NCI-H1436 (cell line): ENCODE data around the gene ARHGAP24.
A peak's percentile ranks its signal among the peaks of the same experiment; 100 is the strongest.
"Not testable (repeated sequence)": the region's sequence is repeated elsewhere in the genome, so short reads cannot be mapped to it uniquely, and the experiment has no call there.

Source experiments
- DNase-seq: peaks from one replicate; lab custom pipeline; 2025; lab: John Stamatoyannopoulos, UW

The ARHGAP24 gene

DNA sequence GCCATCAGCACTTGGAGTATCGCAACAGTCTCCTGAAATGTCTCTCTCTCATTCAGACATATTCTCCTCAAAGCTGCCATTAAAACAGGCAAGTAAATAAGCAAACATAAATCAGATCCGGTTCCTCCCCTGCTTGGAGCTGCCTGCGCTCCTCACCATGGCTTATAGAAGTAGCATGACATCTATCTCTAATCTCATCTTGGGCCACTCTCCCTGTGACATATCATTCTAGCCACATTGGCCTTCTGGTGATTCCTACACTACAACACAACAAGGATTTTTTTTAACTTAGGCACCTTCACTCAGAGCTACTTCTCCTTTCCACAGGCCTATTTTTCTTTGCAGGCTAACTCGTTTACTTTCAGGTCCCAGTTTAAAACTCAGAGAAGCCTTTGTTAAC is 387.9 kb downstream of the ARHGAP24 start:
- DNase-seq, result no peak

DNA sequence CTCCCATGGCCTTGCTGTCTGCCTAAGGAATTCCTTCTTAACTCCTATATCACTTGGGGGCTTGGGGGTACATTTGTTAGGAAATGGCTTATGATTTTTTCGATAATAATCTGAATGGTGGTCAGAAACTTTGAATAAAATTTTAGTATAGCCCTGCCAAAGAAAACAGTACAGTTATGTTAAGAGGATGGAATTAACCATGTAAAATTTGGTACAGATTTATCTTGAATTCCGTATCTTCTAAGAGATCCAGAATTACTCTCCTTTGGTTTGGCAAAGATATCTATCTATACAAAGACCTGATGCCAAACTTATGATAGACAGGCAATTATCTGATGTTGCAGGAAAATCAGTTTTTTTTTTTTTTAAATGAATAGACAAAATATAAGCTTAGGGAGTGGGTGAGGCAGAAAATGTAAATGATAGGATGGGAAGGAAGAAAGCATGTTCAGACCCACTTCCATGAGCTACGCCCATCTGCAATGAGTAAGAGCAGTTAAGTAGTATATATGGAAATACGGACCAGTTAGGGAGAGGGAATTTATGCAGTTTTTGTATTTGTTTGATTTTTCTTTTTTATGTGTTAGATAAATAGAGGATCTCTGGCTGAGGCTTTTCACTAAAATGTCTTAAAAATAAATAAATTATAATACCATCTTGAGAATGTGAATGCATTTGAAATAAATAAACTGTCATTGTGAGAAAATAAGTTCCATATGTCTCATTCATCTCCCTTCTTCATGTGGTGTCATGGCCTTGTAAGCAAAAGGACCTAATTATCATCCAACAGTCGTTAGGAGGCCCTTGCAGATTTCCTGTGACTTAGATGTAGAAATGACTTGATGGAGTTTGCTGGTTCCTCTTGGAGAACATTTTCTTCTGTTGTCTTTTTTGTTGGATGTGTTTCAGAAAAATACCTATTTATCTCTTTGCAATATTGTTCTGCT is 389.6 kb downstream of the ARHGAP24 start:
- DNase-seq, result no peak

DNA sequence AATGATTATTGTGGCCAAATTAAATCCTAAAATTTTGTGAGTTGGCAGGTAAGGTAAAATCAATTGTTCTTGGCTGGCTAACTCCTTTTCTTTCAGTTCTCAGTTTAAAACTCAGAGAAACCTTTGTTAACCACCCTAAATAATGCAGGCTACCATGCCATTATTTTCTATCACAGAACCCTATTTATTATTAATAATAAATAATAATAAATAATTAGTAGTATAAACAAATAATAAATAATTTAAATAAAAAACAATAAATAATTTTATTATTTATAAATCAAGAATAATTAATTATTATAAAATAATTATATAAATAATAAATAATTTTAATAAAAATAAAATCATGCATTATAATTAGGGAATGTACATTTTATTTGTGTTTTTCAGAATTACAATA is 390.3 kb downstream of the ARHGAP24 start:
- DNase-seq, result no peak

DNA sequence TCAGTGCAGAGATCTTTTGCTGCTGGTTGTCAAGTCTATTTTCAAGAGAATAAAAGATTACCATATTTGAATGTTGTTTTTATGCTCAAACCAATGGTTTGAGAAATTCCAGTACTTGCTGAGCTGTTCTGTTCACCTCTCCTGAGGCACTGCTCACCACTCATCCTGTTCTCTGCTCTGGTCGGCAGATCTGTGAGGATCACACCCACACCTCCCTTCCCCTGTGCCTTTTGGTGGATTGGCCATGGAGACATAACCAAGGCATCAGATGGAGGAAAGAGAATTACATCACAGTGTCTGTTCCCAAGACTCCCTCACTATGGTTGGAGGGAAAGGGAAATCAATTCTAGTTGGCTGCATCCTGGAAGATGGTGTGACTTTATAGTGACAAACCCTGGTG is 391.6 kb downstream of the ARHGAP24 start:
- no peak for DNase-seq

DNA sequence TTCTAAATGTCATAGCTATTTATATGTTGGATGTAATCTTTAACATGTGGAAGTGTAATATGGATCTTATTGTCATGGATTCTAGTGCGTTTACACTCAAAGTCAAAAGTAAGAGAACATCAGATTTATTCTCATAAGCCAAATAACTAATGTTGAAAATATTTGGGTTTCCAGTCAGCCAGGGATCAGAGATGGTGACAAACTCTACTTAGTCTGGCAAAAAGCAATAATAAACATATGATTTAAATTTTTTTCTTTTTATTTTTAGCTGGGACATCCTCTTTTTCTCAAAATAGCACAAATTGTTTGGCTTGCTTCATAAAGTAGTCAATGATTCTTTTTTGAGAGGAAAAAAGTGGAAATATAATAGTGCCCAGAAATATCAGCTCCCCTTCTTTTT is 392.3 kb downstream of the ARHGAP24 start:
- no peak for DNase-seq

DNA sequence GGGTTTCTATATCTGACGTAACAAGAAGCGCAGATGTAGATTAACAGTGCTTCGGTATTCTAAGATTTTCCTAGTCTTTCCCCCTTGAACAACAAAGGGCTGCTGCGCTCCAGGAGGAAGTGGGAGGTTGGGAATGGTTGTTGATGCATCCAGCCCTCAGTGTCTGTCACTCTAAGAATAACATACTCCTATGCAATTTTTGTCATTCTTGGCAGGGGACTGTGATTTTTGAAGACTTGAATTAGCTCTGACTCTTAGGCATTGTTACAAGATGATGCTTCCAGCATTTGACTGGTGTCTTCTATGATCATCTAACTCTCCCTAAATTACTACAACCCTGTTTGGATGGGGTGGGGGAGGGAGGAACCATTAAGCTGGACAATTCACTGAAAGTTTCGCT is 394.2 kb downstream of the ARHGAP24 start:
- no peak for DNase-seq

DNA sequence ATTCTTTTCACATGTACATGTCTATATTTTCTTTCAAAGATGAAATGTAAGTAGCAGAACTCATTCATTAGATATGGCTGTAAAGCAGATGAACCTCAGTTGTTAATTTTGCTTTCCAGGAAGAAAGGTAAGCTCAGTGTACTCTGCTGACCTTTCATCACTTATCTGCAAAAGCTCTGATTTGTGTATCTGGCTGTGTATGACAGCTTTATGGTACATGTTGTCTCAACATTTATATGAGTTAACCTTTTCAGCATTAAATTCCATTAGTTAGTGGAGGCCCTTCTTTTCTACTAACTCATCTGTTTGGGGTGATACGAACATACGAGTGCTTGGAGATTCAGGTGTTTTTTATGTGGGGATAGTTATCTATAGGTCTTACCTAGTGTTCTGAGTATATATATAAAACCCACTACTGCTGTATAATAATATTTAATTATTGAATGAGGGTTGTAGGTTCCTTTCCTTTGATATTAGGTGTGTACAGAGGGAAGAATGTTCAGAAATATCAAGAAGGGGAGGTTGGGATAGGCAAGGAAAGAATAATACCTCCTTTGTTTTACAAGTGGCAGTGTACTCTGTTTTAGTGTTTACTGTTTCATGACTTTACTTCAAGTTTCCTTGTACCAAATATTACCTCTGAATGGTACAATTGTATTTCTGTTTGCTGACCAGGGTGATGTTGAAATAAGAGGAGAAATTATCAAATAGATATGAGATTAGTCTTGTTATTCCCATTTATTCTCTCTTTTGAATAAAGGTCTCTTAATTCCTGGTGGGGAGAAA is 395.5 kb downstream of the ARHGAP24 start:
- DNase-seq, result no peak

DNA sequence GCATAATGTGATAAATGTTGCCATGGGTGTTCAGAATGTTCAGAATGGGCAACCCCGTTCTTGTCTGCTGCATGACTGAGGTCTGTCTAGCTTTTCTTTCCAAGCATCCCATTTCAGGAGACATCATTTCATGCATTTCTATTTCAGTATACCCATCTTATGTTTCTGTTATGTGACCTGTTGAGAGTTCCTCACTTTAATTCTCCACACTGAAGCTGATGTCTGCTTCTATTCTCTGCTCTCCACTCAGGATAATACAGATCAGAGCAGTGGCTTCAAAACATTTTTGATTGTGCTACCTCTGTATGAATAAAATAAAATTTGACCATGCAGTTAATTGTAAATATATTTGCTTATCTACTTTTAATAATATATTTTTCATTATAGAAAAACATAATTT is 398.6 kb downstream of the ARHGAP24 start:
- DNase-seq, result no peak

DNA sequence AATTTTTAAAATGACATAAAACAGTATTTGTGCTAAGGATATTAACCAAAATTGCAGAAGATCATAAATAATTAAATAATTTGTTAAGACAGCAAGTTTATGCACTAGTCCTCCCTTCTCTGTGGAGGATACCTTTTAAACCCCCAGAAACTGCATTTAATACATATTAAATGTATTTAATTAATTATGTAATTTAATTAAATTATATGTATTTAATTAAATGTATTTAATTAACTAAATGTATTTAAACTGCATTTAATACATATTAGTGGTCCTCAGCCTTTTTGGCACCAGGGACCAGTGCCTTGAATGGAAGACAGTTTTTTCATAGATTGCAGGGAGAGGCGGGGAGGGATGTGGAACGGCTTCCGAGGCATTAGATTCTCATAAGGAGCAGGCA is 404.6 kb downstream of the ARHGAP24 start:
- no peak for DNase-seq

DNA sequence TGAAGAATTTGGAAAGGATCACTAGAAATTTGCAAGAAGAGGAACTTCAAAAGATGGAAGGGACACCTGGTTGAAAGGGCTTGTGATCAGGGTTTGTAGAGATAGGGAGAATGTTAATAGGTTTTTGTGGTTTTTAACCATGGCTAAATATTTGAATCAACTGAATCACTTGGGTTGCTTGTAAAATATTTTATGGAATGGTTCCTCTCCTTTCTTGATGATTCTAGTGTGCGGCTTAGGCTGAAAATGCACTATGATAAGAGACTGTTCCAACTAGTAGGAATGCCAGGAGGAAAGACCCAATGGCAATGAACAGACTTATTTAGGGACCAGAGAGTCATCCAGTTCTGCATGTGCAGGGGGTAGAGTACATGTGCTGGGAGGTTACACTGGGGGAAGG is 408.2 kb downstream of the ARHGAP24 start:
- no peak for DNase-seq

DNA sequence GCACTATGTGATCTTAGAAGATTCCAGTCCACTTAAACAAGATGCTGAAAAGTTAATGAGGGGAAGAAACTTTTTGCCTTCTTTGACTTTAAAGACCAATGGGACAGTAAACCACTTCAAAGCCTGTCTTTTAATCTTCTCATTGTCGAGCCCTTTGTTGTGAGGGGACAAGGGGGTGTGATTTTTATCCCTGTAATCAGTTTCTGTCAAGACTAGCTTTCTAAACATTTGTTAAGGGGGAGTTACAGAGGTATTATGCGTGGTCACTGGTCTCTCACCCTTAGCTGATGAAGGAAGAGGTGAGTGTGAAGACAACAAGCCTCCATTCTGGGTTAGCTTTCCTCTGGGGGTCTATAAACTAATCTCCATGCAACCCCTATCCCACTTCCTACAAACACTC is 409.3 kb downstream of the ARHGAP24 start:
- no peak for DNase-seq

DNA sequence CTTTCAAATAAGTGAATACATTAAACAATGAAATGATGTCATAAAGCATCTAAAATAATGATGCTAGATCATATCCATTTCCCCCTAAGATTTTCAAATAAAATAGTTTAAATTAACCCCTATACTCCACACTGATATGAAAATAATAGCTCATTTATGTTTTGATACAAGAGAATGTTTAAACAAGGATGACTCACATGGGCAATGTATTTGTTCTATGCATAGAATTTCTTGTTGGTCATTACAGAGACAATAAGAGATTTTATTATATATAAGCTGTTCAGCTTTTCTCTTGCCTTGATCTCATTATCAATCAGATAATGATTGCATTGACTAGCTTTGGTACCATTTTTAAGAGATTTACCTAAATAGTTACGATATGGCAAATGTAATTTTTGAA is 411.7 kb downstream of the ARHGAP24 start:
- no peak for DNase-seq

DNA sequence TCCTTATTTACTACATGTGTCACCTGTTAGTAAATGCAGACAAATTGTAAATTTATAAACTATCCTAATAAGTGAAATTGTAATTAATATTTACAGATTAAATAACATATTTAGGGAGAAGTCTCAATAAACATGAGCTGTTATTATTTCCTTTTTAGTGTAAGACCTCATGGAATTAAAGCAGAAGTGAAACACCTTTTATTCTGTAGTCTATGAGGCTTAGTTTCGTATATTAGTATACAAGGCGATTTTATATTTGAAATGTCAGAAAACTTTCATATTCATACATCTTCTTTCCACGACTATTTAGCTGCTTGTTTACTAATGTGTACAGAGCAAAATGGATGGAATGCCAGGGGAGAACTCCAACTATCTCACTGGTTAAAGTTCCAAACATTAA is 414.4 kb downstream of the ARHGAP24 start:
- no peak for DNase-seq

DNA sequence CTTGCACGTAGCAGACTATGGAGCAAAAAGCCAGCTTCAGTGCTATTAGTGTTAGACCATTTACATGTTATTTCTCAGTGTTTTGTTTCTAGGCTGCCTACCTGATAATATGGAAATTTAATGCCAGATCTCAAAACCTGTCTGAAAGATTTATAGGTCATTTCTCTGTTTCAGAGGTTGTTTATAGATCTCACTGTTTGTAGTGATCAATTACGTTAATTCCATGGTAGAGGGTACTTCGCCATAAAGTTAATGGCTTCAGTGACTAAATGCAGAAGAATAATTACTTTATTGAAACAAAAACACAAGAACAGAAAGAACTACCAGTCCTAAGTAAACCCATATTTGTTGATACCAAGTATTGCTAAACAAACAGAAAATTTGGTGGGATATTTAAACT is 420.8 kb downstream of the ARHGAP24 start:
- peak; percentile 10 for DNase-seq

DNA sequence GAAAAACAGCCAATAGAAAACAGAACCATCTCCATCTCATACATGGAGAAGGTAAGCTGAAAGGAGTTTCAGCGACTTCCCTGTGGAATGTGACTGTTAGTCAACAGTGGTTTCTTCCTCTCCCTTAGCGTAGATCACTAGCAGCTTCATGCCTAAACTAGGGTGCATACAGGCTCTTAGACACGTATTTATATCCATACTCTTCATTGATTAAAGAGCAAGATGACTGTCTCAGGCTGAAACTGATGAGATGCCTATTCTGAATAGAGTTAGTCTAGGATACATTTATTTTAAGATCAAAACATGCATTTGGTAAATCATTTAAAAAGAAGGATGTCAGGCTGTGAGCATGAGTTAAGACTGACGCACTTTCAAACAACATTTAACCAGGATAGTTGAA is 423.3 kb downstream of the ARHGAP24 start:
- no peak for DNase-seq

DNA sequence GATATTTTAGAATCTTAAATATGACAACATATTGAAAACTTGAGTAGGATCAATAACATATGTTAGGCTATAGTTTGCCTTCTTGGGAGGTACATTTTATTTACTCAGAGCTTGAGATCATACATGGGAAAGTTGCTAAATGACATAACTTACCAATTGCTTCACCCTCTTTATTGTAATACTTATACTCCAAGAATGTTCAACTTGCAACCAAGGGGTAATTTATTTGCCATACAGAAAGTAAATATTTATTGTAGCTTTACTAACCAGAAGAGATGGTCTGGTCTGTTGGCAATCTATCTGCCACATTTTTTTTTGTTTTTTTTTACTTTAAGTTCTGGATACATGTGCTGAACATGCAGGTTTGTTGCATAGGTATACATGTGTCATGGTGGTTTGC is 426.6 kb downstream of the ARHGAP24 start:
- no peak for DNase-seq

DNA sequence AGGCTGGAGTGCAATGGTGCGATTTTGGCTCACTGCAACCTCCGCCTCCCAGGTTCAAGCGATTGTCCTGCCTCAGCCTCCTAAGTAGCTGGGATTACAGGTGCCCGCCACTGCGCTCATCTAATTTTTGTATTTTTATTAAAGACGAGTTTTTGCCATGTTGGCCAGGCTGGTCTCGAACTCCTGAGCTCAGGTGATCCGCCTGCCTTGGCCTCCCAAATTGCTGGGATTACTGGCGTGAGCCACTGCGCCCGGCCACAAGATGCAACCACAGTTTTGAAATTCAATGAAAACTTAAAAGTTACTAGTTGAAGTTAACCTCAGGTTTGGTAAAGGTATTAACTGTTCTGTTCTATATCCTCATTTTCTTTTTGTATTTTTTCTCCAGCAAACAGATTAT is 427.7 kb downstream of the ARHGAP24 start:
- not testable (repeated sequence) for DNase-seq

DNA sequence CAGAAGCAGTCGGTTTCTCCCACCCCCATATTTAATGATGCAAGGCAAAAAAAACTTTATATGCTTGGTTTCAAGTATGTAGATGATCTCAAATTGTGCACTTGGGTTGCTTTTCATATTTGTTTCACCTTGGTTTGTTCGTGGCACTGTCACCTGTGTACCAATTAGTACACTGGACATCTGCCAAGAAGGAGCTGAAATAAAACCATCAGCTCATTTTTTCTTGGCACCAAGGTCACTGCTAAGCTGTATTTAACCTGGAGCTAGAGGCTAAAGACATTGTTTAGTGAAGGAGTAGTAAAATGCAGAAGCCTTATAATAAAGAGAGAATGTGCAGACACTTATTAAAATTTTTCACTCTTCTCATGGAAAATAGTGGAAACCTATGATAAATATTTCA is 430.8 kb downstream of the ARHGAP24 start:
- peak; percentile 31 for DNase-seq

DNA sequence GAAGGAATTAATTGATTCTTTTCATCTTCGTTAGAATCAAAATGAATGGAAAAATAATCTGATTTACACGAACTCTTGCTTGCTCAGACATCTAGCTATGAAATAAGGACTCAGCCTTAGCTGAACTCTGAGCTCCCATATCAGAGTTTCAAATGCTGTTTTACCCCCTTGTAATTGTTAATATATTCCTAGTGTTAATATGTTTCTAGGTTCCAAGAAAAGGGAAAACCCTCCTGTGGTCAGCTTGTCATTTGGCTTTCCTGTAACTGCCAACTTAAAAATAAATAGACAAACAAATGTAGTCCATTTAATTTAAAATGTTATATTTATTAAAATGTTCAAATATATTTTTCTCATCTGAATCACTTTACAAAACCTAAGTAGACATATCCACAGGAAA is 432.1 kb downstream of the ARHGAP24 start:
- DNase-seq, result no peak

DNA sequence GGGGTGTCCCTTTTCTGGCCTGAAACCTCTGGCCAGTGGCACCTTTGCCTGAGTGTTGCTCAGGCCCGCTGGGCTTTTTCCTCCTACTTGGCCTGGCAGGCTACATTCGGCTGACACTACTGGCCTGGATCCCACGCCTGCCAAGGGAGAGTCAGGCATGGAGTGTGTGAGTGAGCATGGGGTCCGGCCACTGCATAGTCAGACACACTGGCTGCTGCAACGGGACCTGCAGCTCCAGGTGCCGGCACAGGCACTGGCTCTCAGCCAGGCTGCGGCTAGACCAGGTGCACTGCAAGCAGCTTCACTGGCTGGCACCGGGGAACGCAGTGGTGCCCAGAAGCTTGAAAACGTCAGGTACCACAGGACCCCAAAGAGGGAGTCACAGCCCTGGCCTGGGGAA is 434.9 kb downstream of the ARHGAP24 start:
- no peak for DNase-seq

DNA sequence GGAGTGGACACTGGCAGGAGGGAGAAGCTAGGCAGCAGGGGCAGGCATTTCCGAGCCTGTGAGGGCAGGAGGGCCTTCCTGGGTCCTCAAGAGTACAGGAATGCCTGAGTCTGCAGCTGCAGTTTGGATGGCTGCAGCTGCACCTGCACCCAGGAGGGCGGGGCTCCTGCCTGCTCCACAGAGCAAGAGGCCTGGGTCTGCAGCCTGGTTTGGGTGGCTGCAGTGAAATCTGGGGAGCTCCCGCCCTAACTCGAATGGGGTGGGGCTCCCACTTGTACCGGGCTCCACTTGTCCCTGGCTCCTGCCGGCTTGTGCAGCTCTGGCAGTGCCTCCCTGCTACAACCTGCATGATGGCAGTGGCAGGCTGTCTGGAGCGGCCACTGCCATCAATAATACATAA is 436.0 kb downstream of the ARHGAP24 start:
- DNase-seq, result no peak

DNA sequence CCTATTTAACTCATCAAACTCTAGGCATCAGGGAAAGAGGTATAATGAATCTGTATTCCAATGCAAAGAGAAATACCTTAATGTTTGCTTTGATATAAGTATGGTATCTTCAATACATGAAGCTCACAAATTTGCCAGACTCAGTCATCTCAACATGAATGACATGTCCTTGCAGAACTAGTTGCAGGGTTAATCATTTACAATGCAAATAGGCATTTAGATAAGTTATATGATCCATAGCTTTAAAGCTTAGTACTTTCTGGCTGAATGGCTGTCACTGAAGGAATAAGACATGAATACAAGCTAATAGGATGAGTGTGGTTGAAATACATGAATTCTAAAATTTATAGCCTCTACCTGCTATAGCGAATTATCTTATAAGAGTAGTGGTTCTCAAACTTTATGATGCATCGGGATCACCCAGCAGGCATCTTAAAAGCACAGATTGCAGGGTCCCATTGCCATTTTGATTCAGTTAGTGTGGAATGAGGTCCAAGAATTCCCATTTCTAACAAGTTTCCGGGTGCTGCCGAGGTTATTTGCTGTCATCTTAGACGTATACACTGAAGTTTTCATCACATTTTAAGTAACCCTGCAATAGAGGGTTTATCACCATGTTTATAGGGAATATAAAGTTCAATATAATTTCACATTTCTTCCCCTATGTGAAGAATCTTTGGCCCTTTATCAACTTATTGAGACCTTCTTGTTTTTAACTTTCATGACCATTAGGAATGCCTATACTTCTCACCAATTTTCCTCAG is 439.2 kb downstream of the ARHGAP24 start:
- DNase-seq, result no peak

DNA sequence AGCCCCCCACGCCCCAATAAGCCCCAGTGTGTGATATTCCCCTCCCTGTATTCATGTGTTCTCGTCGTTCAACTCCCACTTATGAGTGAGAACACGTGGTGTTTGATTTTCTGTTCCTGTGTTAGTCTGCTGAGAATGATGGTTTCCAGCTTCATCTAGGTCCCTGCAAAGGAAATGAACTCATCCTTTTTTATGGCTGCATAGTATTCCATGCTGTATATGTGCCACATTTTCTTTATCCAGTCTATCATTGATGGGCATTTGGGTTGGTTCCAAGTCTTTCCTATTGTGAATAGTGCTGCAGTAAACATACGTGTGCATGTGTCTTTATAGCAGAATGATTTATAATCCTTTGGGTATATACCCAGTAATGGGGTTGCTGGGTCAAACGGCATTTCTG is 440.6 kb downstream of the ARHGAP24 start:
- DNase-seq, result not testable (repeated sequence)
